Upper lobe of right lung (tissue), 1 donor: ENCODE data around the gene FZD2. TPM values are rescaled to one million over a fixed set of nuclear protein-coding genes. Genes with fewer than 3 reads are reported as not detected.
"Not testable (repeated sequence)": the region's sequence is repeated elsewhere in the genome, so short reads cannot be mapped to it uniquely, and the experiment has no call there.

Source experiments
- ATAC-seq: fragments of 200-7000 bp; cut with Tn5 transposase; one replicate; pipeline ENCODE4 v1.9.1; 2020; ENCODE audit warnings: mild to moderate bottlenecking, moderate library complexity
- DNase-seq: peaks from one replicate; pipeline ENCODE4 v3.0.0-alpha.2; 2020
- H3K27ac ChIP-seq: fragments of 200-600 bp; one replicate; pipeline ENCODE4 v1.8.0; 2022
- H3K27me3 ChIP-seq: fragments of 200-600 bp; one replicate; pipeline ENCODE4 v1.8.0; 2022; ENCODE audit warnings: mild to moderate bottlenecking
- H3K36me3 ChIP-seq: fragments of 200-600 bp; one replicate; pipeline ENCODE4 v1.8.0; 2022
- H3K4me1 ChIP-seq: fragments of 200-600 bp; one replicate; pipeline ENCODE4 v1.8.0; 2022
- H3K4me3 ChIP-seq: fragments of 200-600 bp; one replicate; pipeline ENCODE4 v1.8.0; 2022; ENCODE audit warnings: mild to moderate bottlenecking
- H3K9me3 ChIP-seq: fragments of 200-600 bp; one replicate; pipeline ENCODE4 v1.8.0; 2022
- intact Hi-C: fragments of 100-400 bp; cut with DNase I; formaldehyde crosslinking; loops from one replicate; pipeline ENCODE4 v1.11.0; 2022
- total RNA-seq: library from RNA; stranded (reverse); fragmentation: NEBNext Ultra II Directional; extraction: Animal tissue kit (Norgen Biotek cat#: 25700); gene quantifications from one replicate; pipeline ENCODE4 v1.2.1, GENCODE V29; 2021
- TF ChIP-seq, protein P1 (sequence below): fragments of 200-600 bp; IDR thresholded peaks from one replicate; pipeline ENCODE4 v1.8.0; 2022; ENCODE audit warnings: antibody characterized with exemption
- donor health status: DM: no; HTN: yes; CAD: no; lungs with severe emphysema.

The FZD2 gene
- total RNA-seq, 1 donor from 2014 or later, result 8.7 TPM

DNA sequence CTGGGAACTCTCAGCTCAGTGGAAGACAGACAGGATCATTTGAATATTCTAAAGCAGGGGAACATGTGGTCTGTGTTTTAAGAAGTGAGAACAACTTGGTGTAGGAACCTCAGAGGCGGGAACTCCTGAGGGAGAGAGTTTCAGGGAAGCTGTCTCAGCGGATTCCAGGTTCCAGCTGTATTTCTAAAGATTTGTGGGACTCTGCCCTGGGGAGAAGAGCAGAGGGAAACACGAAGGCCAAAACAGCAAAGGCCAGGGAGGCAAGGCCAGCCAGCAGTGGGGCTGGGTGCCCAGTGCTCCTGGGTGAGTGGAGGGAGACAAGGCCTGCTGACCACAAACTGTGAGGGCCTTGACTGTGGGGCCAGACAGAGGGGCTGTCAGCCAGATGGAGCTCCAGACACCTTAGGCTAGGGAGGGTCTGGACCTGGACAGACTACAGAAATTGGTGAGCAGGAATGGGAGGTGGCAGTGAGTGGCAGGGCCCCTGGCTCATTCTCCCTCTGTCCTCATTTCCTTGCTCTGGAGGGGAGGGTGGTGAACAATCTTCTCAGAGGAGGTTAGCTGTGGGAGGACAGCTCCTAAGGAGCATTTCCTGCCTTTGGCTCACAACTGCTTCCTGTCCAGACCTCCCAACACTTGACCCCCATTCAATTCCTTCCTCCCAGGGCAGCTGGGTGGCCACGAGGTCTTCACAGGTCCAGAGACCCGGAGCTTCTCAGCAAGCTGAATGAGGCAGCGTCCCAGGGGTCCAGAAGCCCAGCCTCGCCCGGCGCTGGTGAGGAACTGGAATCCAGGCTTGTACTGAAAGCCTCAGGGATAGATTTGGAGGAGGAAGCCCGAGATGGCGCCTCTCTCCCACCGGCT lies 21.0 kb upstream of the FZD2 start:
- intact Hi-C loops, result no loop called here
- no peaks in the 10 kb centered on the region for H3K9me3 ChIP-seq
- H3K36me3 ChIP-seq, result no peaks in the 10 kb centered on the region
- peak overlapping the region; percentile 24 for H3K27ac ChIP-seq
- no peak overlapping the region for H3K4me3 ChIP-seq
- H3K27me3 ChIP-seq, result no peaks in the 10 kb centered on the region
- TF ChIP-seq, protein P1, sequence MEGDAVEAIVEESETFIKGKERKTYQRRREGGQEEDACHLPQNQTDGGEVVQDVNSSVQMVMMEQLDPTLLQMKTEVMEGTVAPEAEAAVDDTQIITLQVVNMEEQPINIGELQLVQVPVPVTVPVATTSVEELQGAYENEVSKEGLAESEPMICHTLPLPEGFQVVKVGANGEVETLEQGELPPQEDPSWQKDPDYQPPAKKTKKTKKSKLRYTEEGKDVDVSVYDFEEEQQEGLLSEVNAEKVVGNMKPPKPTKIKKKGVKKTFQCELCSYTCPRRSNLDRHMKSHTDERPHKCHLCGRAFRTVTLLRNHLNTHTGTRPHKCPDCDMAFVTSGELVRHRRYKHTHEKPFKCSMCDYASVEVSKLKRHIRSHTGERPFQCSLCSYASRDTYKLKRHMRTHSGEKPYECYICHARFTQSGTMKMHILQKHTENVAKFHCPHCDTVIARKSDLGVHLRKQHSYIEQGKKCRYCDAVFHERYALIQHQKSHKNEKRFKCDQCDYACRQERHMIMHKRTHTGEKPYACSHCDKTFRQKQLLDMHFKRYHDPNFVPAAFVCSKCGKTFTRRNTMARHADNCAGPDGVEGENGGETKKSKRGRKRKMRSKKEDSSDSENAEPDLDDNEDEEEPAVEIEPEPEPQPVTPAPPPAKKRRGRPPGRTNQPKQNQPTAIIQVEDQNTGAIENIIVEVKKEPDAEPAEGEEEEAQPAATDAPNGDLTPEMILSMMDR, result no peak
- peaks cover 9% of the 10 kb centered on the region for H3K4me1 ChIP-seq
- ATAC-seq (no peak), DNase-seq (no peak)

DNA sequence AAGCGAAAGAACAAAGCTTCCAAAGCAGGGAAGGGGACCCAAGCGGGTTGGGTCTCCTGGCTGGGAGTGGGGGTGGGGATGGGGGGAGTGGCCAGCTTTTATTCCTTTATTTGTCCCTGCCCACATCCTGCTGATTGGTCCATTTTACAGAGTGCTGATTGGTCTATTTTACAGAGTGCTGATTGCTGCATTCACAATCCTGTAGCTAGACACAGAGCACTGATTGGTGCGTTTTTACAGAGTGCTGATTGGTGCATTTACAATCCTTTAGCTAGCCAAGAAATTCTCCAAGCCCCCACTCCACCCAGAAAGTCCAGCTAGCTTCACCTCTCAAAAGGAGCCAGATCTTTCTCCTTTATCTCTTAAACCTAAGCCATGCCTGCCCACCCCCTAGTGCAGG lies 19.4 kb upstream of the FZD2 start:
- intact Hi-C loops, H3K27me3 ChIP-seq, H3K27ac ChIP-seq, H3K36me3 ChIP-seq, ATAC-seq, H3K4me3 ChIP-seq, DNase-seq, H3K9me3 ChIP-seq: not testable (repeated sequence)
- peaks cover 11% of the 10 kb centered on the region for H3K4me1 ChIP-seq

DNA sequence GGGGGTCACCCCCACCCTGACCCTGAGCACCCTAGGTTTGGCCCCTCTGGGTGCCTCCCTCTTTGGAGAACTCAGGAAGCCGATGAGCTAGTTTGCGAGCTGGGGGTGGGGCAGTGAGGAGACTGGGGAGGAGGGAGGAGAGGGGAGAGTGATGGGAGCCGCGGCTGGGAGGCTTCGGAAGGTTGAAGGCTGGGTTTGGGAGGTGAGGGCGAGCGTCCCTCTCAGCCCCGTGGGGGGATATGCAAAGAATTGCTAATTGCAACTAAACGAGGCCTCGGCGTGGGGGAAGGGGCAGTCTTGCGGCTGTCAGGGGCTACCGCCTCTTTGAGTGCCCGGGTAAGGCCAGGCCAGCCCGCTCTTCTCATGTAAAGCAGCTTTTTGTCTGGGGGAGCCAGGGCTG lies 17.6 kb upstream of the FZD2 start:
- ATAC-seq (no peak), DNase-seq (no peak)
- intact Hi-C loops, result loop anchor here (10.0 kb wide), 1 partner anchor 85 kb away; no protein-coding TSS in a partner anchor
- Histone ChIP-seq H3K27ac (no peak overlapping the region), H3K27me3 (no peaks in the 10 kb centered on the region), H3K36me3 (no peaks in the 10 kb centered on the region), H3K9me3 (no peaks in the 10 kb centered on the region), H3K4me3 (no peak overlapping the region), H3K4me1 (peaks cover 8% of the 10 kb centered on the region)
- TF ChIP-seq, protein P1, result no peak

DNA sequence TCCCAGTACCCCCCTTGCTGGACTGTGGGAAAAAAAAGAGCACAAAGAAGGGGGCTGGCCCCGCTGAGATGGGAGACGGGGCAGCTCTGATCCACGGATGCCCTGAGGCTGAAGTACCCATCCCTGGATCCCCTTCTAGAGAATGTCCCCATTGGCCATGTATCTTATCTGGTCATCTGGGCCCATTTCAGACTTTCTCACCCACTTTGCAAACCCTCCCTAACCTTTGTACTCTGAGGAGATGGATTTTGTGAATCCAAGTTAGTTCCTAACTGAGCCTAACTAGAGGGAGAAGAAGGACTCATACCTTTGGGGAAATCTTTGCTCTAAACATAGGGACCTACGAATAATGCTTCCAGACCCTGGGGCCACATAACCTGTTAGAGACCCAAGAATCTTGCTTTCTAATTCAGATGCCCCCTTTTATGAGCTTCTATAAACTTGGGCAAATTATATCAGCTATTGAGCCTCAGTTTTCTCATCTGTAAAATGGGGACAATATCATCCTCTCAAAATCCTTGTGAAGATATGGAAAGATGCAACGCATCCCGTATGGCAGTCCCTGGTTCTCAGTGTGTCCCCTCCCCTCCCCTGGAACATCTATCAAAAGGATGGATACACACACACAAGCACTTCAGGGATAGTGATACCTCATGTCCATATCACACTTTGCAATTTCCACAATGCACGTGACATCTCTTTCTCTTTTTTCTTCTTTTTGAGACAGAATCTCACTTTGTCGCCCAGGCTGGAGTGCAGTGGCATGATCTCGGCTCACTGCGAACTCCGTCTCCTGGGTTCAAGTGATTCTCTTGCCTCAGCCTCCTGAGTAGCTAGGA lies 16.8 kb upstream of the FZD2 start:
- Histone ChIP-seq H3K27me3 (no peaks in the 10 kb centered on the region), H3K4me1 (peaks cover 8% of the 10 kb centered on the region), H3K9me3 (no peaks in the 10 kb centered on the region), H3K27ac (no peak overlapping the region), H3K36me3 (no peaks in the 10 kb centered on the region), H3K4me3 (no peak overlapping the region)
- TF ChIP-seq, protein P1, result no peak
- intact Hi-C loops, result loop anchor here (10.0 kb wide), 1 partner anchor 84 kb away; no protein-coding TSS in a partner anchor
- ATAC-seq, result no peak
- DNase-seq, result no peak

- no peak for DNase-seq
Measured at GRCh38 chr17:44541884-44542581, 15.3 kb upstream of the FZD2 start.

More at GRCh38 chr17:44541884-44542581, 15.3 kb upstream of the FZD2 start:
- peak; percentile 9 for ATAC-seq
- intact Hi-C loops, result loop anchor here (10.0 kb wide), 1 partner anchor 83 kb away; no protein-coding TSS in a partner anchor
- H3K36me3 ChIP-seq, result no peaks in the 10 kb centered on the region
- TF ChIP-seq, protein P1, result no peak
- H3K9me3 ChIP-seq, result no peaks in the 10 kb centered on the region
- peaks cover 8% of the 10 kb centered on the region for H3K4me1 ChIP-seq
- no peak overlapping the region for H3K4me3 ChIP-seq
- no peak overlapping the region for H3K27ac ChIP-seq
- H3K27me3 ChIP-seq, result no peaks in the 10 kb centered on the region
